ENCODE results near the gene PPP1R8. TPM values are rescaled to one million over a fixed set of nuclear protein-coding genes. Genes with fewer than 3 reads are reported as not detected.
"Not testable (repeated sequence)": the region's sequence is repeated elsewhere in the genome, so short reads cannot be mapped to it uniquely, and the experiment has no call there.

The PPP1R8 gene
- total RNA-seq, 1 donor from 2014 or later = 46.9 TPM

- Mint-ChIP-seq H3K27ac (ENCODE audit: unreplicated experiment) (no peak overlapping the region), H3K36me3 (ENCODE audit: low read depth, unreplicated experiment) (peaks cover 17% of the 10 kb centered on the region), H3K27me3 (ENCODE audit: unreplicated experiment) (no peaks in the 10 kb centered on the region), H3K4me3 (ENCODE audit: unreplicated experiment) (no peak overlapping the region), H3K9me3 (ENCODE audit: unreplicated experiment) (no peaks in the 10 kb centered on the region), H3K4me1 (ENCODE audit: unreplicated experiment) (no peaks in the 10 kb centered on the region)
- no peak for DNase-seq (ENCODE audit: low spot score)
- TF ChIP-seq CTCF (IDR thresholded peaks at IDR 0.05; ENCODE audit: unreplicated experiment) = no peak
Measured at GRCh38 chr1:27807385-27807784, 23.2 kb upstream of the PPP1R8 start.

- not testable (repeated sequence) for H3K27me3 Mint-ChIP-seq (ENCODE audit: unreplicated experiment); H3K9me3 Mint-ChIP-seq (ENCODE audit: unreplicated experiment); H3K4me3 Mint-ChIP-seq (ENCODE audit: unreplicated experiment); DNase-seq (ENCODE audit: low spot score); H3K4me1 Mint-ChIP-seq (ENCODE audit: unreplicated experiment); H3K27ac Mint-ChIP-seq (ENCODE audit: unreplicated experiment)
- H3K36me3 Mint-ChIP-seq (ENCODE audit: low read depth, unreplicated experiment) = peaks cover 17% of the 10 kb centered on the region
Measured at GRCh38 chr1:27808131-27808530, 22.5 kb upstream of the PPP1R8 start.

GRCh38 chr1:27809883-27810282, 20.7 kb upstream of the PPP1R8 start:
- Mint-ChIP-seq H3K4me3 (ENCODE audit: unreplicated experiment) (no peak overlapping the region), H3K9me3 (ENCODE audit: unreplicated experiment) (no peaks in the 10 kb centered on the region), H3K27me3 (ENCODE audit: unreplicated experiment) (no peaks in the 10 kb centered on the region), H3K36me3 (ENCODE audit: low read depth, unreplicated experiment) (peaks cover 12% of the 10 kb centered on the region), H3K4me1 (ENCODE audit: unreplicated experiment) (no peaks in the 10 kb centered on the region), H3K27ac (ENCODE audit: unreplicated experiment) (no peak overlapping the region)
- TF ChIP-seq CTCF (IDR thresholded peaks at IDR 0.05; ENCODE audit: unreplicated experiment) = no peak
- DNase-seq (ENCODE audit: low spot score) = no peak

- no peak for TF ChIP-seq CTCF (IDR thresholded peaks at IDR 0.05; ENCODE audit: unreplicated experiment)
- DNase-seq (ENCODE audit: low spot score) = no peak
- no peaks in the 10 kb centered on the region for H3K4me1 Mint-ChIP-seq (ENCODE audit: unreplicated experiment)
- H3K9me3 Mint-ChIP-seq (ENCODE audit: unreplicated experiment) = no peaks in the 10 kb centered on the region
- H3K36me3 Mint-ChIP-seq (ENCODE audit: low read depth, unreplicated experiment) = peaks cover 18% of the 10 kb centered on the region
- H3K4me3 Mint-ChIP-seq (ENCODE audit: unreplicated experiment) = no peak overlapping the region
- H3K27me3 Mint-ChIP-seq (ENCODE audit: unreplicated experiment) = no peaks in the 10 kb centered on the region
- no peak overlapping the region for H3K27ac Mint-ChIP-seq (ENCODE audit: unreplicated experiment)
Measured at GRCh38 chr1:27811741-27812500, 18.7 kb upstream of the PPP1R8 start.

GRCh38 chr1:27816921-27817630, 13.5 kb upstream of the PPP1R8 start:
- Mint-ChIP-seq H3K36me3 (ENCODE audit: low read depth, unreplicated experiment) (peaks cover 26% of the 10 kb centered on the region), H3K9me3 (ENCODE audit: unreplicated experiment) (no peaks in the 10 kb centered on the region), H3K4me3 (ENCODE audit: unreplicated experiment) (no peak overlapping the region), H3K27me3 (ENCODE audit: unreplicated experiment) (no peaks in the 10 kb centered on the region), H3K4me1 (ENCODE audit: unreplicated experiment) (no peaks in the 10 kb centered on the region), H3K27ac (ENCODE audit: unreplicated experiment) (no peak overlapping the region)
- DNase-seq (ENCODE audit: low spot score) = no peak
- TF ChIP-seq CTCF (IDR thresholded peaks at IDR 0.05; ENCODE audit: unreplicated experiment) = no peak

Measured in endothelial cell (in vitro differentiated cells).